ENCODE measurements around the gene CACNA1C. TPM values are rescaled to one million over a fixed set of nuclear protein-coding genes. Genes with fewer than 3 reads are reported as not detected.

CACNA1C gene
- total and polyA plus RNA-seq, 2 of the 4 experiments (the other 2 are of a cell fraction) = 1.6 to 2.6 TPM

DNA sequence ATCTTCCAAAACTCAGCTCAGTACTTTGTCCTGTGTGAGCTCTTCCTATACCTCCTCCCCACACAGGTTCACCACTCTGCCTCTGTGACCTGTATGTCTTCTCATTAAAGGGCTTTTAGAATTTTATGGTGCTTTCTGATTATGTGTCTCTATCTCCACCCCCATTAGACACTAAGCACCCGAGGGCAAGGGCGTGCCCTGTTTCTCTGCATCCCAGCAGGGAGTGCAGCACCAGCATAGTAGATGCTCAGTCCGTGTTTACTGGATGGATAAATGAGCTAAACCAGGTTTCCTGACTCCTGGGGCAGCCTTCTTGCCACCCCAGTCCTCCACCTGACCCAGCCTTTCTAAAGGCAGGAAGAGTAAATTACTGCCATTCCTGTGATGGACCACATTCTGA is 333.8 kb downstream of the CACNA1C start:
- H4K8ac ChIP-seq (ENCODE audit: low read depth in 2 of 2, low read length in 2 of 2) = no peak overlapping the region
- CTCF ChIA-PET = no interaction called here
- no peak overlapping the region for H3K14ac ChIP-seq (replicated peaks; ENCODE audit: low read depth, low read length)
- no peak overlapping the region for H2BK20ac ChIP-seq (ENCODE audit: low read depth, low read length)
- H4K5ac ChIP-seq (ENCODE audit: low read depth, low read length) = no peak overlapping the region
- intact Hi-C loops (cut with micrococcal nuclease) (loop anchor here (5.0 kb wide), 1 partner anchor 39 kb away; no protein-coding TSS in a partner anchor), in situ Hi-C loops (cut with MboI; ENCODE audit: low sequenced_read_pairs) (no loop called here), dilution Hi-C loops (cut with HindIII; ENCODE audit: low sequenced_read_pairs, unreplicated experiment) (no loop called here)
- POLR2A ChIA-PET (ENCODE audit: unreplicated experiment) = no interaction called here
- H3K4me1 ChIP-seq (ENCODE audit: control insufficient read depth, insufficient read depth, low read length) = peaks cover 9% of the 10 kb centered on the region; the same call in 1 of the 2 replicates
- H2BK15ac ChIP-seq (ENCODE audit: low read depth, low read length) = no peak overlapping the region
- H2AFZ ChIP-seq (replicated peaks; ENCODE audit: low read length, poor library complexity) = no peak overlapping the region
- TF ChIP-seq, protein P1, sequence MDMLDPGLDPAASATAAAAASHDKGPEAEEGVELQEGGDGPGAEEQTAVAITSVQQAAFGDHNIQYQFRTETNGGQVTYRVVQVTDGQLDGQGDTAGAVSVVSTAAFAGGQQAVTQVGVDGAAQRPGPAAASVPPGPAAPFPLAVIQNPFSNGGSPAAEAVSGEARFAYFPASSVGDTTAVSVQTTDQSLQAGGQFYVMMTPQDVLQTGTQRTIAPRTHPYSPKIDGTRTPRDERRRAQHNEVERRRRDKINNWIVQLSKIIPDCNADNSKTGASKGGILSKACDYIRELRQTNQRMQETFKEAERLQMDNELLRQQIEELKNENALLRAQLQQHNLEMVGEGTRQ (IDR thresholded peaks at IDR 0.05; ENCODE audit: low read depth, low read length) = no peak
- TF ChIP-seq RFX5 (IDR thresholded peaks at IDR 0.05; ENCODE audit: low read depth, low read length) = no peak
- no peak for TF ChIP-seq NFE2L2 (IDR thresholded peaks at IDR 0.05; ENCODE audit: low read depth, low read length)
- TF ChIP-seq RAD21 (IDR thresholded peaks at IDR 0.05; ENCODE audit: low read length) = no peak
- TF ChIP-seq CEBPB (IDR thresholded peaks at IDR 0.05; ENCODE audit: low read depth, low read length) = no peak
- TF ChIP-seq FOS (IDR thresholded peaks at IDR 0.05; ENCODE audit: low read depth, low read length) = no peak
- TF ChIP-seq POLR2A (IDR thresholded peaks at IDR 0.05; ENCODE audit: low read depth, low read length) = no peak
- TF ChIP-seq, protein P2, sequence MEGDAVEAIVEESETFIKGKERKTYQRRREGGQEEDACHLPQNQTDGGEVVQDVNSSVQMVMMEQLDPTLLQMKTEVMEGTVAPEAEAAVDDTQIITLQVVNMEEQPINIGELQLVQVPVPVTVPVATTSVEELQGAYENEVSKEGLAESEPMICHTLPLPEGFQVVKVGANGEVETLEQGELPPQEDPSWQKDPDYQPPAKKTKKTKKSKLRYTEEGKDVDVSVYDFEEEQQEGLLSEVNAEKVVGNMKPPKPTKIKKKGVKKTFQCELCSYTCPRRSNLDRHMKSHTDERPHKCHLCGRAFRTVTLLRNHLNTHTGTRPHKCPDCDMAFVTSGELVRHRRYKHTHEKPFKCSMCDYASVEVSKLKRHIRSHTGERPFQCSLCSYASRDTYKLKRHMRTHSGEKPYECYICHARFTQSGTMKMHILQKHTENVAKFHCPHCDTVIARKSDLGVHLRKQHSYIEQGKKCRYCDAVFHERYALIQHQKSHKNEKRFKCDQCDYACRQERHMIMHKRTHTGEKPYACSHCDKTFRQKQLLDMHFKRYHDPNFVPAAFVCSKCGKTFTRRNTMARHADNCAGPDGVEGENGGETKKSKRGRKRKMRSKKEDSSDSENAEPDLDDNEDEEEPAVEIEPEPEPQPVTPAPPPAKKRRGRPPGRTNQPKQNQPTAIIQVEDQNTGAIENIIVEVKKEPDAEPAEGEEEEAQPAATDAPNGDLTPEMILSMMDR (conservative IDR thresholded peaks at IDR 0.05; ENCODE audit: low read depth, low read length) = no peak
- no peak for TF ChIP-seq SMC3 (IDR thresholded peaks at IDR 0.05; ENCODE audit: low read depth, low read length)
- no peak for TF ChIP-seq MXI1 (IDR thresholded peaks at IDR 0.05; ENCODE audit: borderline replicate concordance, low read depth, low read length)
- no peak for TF ChIP-seq CHD1 (IDR thresholded peaks at IDR 0.05; ENCODE audit: low read depth, low read length)
- TF ChIP-seq MAZ (IDR thresholded peaks at IDR 0.05; ENCODE audit: borderline replicate concordance, low read depth, low read length) = no peak
- TF ChIP-seq, protein P3, sequence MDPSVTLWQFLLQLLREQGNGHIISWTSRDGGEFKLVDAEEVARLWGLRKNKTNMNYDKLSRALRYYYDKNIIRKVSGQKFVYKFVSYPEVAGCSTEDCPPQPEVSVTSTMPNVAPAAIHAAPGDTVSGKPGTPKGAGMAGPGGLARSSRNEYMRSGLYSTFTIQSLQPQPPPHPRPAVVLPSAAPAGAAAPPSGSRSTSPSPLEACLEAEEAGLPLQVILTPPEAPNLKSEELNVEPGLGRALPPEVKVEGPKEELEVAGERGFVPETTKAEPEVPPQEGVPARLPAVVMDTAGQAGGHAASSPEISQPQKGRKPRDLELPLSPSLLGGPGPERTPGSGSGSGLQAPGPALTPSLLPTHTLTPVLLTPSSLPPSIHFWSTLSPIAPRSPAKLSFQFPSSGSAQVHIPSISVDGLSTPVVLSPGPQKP (IDR thresholded peaks at IDR 0.05; ENCODE audit: borderline replicate concordance, low read depth, low read length) = no peak
- no peak for TF ChIP-seq MAFK (IDR thresholded peaks at IDR 0.05; ENCODE audit: low read depth, low read length)
- TF ChIP-seq BHLHE40 (IDR thresholded peaks at IDR 0.05; ENCODE audit: low read depth, low read length) = no peak
- TF ChIP-seq RCOR1 (IDR thresholded peaks at IDR 0.05; ENCODE audit: insufficient replicate concordance, low read length) = no peak
- no TSS peak for BruUV-seq (replicated peaks)
- no peak overlapping the region for H2AK5ac ChIP-seq (ENCODE audit: low read depth, low read length)
- H3K36me3 ChIP-seq (ENCODE audit: control insufficient read depth, insufficient read depth, low read length) = no peaks in the 10 kb centered on the region
- WGBS, 2 experiments (ENCODE audit: extremely low coverage in 2 of 2, insufficient read length in 1 of 2) = no CpG with 5 or more reads among the region's 3 CpGs
- no peak overlapping the region for H2AK9ac ChIP-seq (replicated peaks; ENCODE audit: low read depth, low read length, poor library complexity)
- H3K56ac ChIP-seq (ENCODE audit: extremely low read depth, insufficient read depth, low read length) = no peak overlapping the region
- H3K23ac ChIP-seq (ENCODE audit: low read depth, low read length) = no peak overlapping the region
- no peak overlapping the region for H4K91ac ChIP-seq (ENCODE audit: insufficient read depth, low read depth, low read length)
- ATAC-seq (ENCODE audit: low read depth) (no peak), DNase-seq (no peak)
- H3K4me2 ChIP-seq (ENCODE audit: low read depth, low read length) = no peak overlapping the region
- H3K4me3 ChIP-seq (ENCODE audit: insufficient read depth, low read depth, low read length) = no peak overlapping the region
- H3K27me3 ChIP-seq (ENCODE audit: control insufficient read depth, insufficient read depth, low read length) = no peaks in the 10 kb centered on the region
- H3K18ac ChIP-seq (ENCODE audit: low read depth, low read length) = no peak overlapping the region
- H3K27ac ChIP-seq (ENCODE audit: insufficient read depth, low read length) = no peak overlapping the region
- H3K4ac ChIP-seq (ENCODE audit: low read depth, low read length) = no peak overlapping the region
- no peak overlapping the region for H3K9ac ChIP-seq (ENCODE audit: low read depth, low read length)
- H3K79me1 ChIP-seq (ENCODE audit: low read depth in 1 of 2, low read length in 2 of 2) = 0 out of 4 replicates have a peak, but pooled peaks cover 0 to 3% of the 10 kb centered on the region in 2 experiments
- no peak overlapping the region for H2BK120ac ChIP-seq (ENCODE audit: low read depth, low read length)
- H3K9me3 ChIP-seq (ENCODE audit: control insufficient read depth, insufficient read depth, low read length) = no peaks in the 10 kb centered on the region
- no peaks in the 10 kb centered on the region for H3K9me1 ChIP-seq (ENCODE audit: insufficient read depth, low read length)
- H2BK5ac ChIP-seq (ENCODE audit: low read depth, low read length, poor library complexity, severe bottlenecking) = no peak overlapping the region
- H4K20me1 ChIP-seq (ENCODE audit: insufficient read depth, low read length) = no peaks in the 10 kb centered on the region

Measured in IMR-90 (cell line).